Cardiac septum (tissue), 1 donor: ENCODE measurements around the gene TOPBP1. TPM values are rescaled to one million over a fixed set of nuclear protein-coding genes. Genes with fewer than 3 reads are reported as not detected.

ENCODE experiments used
- DNase-seq: peaks from one replicate; pipeline ENCODE4 v3.0.0-alpha.2; 2020; ENCODE audit warnings: low spot score
- intact Hi-C: fragments of 100-400 bp; cut with DNase I; formaldehyde crosslinking; loops from one replicate; pipeline ENCODE4 v1.14.0; 2022
- total RNA-seq: library from RNA; stranded (reverse); fragmentation: NEBNext Ultra II Directional; extraction: Animal tissue kit (Norgen Biotek cat#: 25700); gene quantifications from one replicate; pipeline ENCODE4 v1.2.1, GENCODE V29; 2021
- donor health status: DM: no; HTN: no; CAD: no.

The TOPBP1 gene
- total RNA-seq, 1 donor from 2014 or later = 11.0 TPM

DNA sequence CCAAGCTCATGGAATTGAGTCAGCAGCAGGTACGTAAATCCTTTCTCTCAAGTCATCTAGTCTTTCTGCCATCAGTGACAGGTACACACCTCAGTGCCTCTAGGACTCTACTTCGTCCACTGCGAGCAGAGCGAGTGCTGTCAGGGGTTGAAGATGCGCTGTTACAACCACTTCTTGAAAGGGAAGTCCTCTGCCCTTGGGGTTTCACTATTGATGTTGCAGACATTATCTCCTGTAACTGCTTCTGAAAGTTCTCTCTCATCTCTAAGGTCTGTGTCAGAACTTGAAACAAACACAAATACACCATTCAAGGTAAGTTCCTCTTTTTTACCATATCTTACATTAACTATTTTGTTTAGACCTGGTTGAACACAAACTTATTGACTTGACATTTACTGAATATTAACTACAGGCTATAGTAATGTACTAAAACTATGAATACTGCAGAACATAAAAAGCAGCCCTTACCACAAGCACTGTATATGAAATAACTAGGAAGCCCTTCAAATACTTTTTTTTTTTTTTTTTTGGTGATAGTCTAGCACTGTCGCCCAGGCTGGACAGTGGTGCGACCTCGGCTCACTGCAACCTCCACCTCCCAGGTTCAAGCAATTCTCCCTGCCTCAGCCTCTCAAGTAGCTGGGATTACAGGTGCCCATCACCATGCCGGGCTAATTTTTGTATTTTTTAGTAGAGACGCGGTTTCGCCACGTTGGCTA is 41.5 kb downstream of the TOPBP1 start:
- intact Hi-C loops = no loop called here
- no peak for DNase-seq

DNA sequence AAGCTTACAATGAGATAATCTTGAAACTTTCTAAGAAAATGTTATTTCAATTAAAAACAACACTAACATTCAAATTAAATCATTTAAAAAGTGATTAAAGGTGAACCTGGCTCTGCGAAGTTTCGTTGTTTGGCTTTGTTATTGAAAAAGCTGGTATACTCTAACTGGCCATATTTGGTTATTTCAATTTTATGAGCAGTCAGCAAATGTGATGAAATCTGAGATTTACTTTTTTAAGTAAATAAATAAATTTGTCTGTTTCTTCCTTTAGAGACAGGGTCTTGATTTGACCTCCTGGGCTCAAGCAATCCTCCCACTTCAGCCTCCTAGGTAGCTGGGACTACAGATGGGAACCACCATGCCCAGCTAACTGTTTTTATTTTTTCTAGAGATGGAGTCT is 50.2 kb downstream of the TOPBP1 start:
- intact Hi-C loops = no loop called here
- no peak for DNase-seq

DNA sequence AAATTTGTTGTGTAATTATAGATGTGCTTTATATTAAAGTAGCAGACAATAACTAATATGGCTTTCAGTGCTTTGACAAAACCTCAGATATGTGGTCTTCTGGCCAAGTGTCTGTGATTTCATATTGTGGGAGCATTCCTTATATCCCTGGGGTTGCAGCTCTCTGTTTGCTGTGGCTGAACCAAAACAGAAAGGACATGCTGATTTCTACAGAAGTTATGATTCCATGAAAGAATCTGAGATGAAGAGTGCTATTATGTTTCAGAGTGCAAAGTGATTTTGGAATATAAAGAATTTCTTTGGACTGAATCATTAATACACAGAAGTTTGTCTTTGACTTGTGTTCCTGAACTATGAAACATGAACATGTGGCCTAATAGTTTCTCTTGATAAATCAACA is 51.7 kb downstream of the TOPBP1 start:
- intact Hi-C loops = no loop called here
- no peak for DNase-seq

DNA sequence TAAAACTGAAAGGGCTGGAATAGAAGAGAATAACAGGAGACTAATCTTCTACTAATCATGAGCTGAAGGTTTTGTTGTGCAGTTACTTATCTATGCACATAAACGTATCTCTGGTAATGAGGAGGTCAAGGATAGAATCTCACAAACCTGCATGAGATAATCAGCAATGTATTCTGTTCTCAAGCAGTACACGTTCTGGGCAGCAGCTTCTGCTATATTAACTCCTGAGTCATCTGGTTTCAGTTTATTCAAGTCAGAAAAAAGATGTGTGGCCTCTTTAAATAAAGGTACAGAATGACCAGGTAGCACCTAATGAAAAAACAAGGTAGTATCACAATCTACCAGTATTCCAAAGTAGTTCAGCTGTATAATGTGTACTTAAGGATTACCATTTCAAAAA is 53.4 kb downstream of the TOPBP1 start:
- intact Hi-C loops = no loop called here
- DNase-seq = no peak

DNA sequence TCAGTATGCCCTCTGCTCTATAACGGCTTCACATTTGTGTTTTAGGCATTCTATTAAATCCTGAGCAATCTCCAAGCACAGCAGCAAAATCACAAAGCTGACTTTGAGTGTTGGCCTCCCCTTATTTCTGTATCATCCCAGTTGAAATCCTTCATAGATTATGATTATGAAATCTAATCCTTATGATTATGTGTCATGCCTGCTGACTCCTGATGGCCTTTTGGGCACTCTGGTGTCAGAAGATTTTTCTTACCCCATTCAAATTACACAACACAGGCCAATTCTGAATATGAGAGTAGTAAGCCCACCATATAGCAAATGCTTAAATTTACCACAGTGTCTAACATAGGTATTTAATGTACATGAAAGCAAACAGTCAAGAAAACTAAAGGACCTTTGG is 53.9 kb downstream of the TOPBP1 start:
- intact Hi-C loops = no loop called here
- no peak for DNase-seq

DNA sequence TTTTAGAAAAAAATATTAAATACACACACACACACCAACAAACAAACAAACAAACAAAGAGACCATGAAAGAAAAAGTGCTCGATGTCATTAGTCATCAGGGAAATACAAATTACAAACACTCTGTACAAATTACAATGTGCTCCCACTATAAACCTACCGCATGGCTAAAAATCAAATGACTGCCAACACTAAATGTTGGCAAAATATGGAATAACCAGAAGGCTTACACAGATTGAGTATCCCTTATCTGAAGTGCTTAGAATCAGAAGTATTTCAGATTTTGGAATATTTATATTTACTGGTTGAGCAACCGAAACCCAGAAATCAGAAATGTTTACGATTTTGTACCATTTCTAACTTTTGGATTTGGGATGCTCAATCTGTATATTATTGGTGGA is 54.8 kb downstream of the TOPBP1 start:
- DNase-seq = no peak
- intact Hi-C loops = no loop called here

DNA sequence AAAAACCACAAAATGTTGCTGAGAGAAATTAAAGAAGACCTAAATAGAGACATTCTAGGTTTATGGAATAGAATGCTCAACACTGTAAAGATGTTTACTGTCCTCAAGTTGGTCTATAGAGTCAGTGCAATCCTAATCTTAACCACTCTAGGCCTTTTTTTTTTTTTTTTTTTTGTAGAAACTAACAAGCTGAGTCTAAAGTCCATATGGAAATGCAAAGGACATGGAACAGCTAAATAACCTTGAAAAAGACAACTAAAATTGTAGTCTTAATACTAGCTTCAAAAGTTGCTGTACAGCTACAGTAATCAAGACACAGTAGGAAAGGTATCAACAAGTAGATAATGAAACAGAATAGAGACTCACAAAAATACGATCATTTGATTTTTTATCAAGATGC is 55.4 kb downstream of the TOPBP1 start:
- intact Hi-C loops = no loop called here

DNA sequence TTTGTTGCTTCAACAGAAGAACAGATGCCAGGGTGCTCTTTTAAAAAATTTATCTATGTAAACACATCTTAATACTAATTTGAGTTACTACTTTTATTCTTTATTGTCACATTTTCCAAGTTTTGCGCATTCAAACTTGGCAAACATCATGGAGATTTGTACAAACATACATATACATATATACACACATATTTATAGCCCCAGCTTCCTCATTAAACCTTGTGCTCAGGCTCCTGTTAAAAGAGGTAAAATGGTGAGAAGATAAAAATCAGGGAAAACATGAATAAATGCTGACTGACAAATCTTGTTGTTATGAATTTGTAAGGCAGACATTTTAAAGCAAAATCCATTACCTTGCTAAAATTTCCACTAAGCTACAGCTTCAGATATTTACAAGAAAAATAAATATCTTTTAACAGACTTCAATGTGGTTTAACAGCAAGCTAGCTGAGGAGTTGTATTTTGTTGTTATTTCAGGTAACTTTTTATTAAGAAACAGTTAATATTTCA is 61.1 kb downstream of the TOPBP1 start:
- intact Hi-C loops = no loop called here

More for the DNA sequence above, 55.4 kb downstream of the TOPBP1 start:
- DNase-seq = no peak

DNA sequence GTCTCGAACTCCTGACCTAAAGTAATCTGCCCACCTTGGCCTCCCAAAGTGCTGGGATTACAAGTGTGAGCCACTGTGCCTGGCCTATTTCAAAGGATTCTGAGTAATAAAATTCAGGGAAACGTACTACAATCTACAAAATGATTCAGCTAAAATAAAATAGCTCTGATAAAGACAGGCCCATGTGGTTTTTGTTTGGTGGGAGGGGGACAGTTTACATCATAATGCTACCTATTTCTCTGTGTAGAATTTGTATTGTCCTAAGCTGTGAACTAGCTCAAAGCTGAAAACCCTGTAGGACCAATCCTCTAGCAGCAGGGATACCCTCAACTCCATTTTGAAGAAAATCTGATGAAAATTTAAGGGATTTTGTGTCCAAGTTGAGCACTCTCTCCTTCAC is 62.5 kb downstream of the TOPBP1 start:
- no peak for DNase-seq

More for the DNA sequence above, 61.1 kb downstream of the TOPBP1 start:
- DNase-seq = no peak

DNA sequence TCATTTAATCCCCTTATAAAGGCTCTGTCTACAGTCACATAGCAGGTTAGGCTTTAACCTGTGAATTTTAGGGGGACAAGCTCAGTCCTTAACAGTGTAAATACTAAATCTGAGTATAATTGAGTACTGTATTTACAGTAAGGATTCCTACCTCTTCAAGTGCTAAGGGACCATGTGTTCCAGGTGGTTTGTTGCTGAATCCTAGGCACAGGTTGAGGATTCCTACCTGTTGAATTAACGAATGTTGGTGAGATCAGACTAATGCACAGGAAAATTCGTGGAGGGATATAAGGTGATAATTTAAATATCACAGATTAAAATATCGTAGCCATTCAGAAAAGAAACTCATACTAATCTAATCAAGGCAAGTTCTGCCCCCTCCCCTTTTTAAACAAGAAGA is 63.3 kb downstream of the TOPBP1 start:
- intact Hi-C loops = no loop called here
- no peak for DNase-seq

More for the DNA sequence above, 62.5 kb downstream of the TOPBP1 start:
- intact Hi-C loops = no loop called here

DNA sequence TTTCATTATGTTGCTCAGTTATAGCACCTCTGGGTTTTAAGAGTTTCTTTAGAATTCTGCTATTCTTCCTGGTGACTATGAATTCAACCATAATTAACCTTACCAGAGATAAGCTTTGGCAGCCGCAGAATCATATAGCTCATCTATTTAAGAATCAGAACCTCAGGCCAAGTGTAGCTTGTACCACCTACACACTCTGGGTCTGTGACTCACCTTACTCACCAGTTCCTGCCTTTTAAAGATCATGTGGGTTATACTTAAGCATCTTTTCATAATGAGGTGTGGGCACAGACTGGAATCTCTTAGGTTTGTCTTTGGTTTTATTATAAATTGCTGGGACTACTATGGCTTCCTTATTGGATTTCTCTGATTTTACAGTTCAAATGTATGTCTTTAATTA is 66.4 kb downstream of the TOPBP1 start:
- DNase-seq = no peak
- intact Hi-C loops = no loop called here

DNA sequence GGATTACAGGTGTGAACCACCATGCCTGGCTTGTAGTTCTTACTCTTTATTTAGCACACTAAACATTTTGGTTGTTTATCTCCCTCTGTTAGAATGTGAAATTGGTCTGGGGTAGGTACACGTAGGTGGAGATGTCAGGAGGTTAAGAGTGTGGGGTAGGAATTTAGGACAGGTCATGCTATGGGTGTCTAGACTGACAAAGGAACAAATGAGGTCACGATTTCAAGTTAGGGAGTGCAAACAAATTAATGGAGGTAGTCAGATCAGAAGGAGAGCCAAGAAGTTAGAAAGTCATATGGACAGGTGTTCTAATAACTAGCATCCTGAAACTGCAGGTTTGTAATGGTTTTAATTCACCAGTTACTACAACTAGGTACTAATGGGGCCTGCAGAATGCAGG is 68.5 kb downstream of the TOPBP1 start:
- intact Hi-C loops = no loop called here
- no peak for DNase-seq

DNA sequence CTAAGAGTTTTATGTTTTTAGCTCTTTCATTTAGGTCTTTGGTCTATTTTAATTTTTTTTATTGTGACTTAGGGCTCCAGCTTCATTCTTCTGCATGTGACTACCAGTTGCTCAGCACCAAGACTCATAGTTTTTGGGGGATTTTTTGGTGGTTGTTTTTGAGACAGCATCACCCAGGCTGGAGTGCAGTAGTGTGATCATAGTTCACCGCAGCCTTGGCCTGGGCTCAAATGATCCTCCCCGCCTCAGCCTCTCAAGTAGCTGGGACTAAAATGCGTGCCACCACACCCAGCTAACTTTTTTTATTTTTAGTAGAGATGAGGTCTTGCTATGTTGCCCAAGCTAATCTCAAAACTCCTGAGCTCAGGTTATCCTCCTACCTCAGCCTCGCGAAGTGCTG is 68.9 kb downstream of the TOPBP1 start:
- intact Hi-C loops = no loop called here
- DNase-seq = no peak

DNA sequence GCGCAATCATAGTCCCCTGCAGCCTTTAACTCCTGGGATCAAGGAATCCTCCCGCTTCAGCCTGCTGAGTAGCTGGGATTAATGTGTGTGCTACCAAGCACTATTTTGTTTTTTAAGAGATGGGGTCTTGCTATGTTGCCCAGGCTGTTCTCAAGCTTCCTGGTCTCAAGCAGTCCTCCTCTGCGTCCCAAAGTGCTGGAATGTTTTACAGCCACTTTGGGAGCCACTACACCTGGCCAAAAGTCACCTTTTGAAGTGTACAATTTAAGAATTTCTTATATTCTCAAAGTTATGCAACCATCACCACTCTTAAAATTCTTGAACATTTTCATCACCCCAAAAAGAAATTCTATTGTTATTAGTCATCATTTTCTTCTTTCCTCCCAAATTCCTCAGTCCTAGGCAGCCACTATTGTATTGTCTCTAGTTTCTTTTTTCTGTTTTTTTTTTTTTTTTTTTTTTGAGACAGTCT is 70.4 kb downstream of the TOPBP1 start:
- no peak for DNase-seq
- intact Hi-C loops = no loop called here

DNA sequence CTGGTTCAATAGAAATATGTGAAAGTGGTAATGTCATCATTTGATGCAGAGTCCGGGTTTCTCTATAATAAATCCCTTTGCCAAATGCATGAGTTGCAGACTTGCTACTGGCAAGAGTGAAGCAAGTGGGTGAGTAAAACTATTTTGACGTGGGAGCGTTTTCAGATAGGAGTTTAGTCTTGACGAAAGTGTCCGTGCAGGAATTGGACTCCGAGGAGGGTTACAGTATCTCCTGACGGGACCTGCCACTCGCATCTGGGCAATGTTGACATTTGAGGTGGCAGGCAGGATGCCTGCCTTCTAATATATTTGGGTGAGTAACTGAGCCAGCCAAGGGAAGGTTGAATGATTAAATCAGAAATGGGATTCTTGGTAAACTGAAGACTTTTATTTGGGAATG is 72.2 kb downstream of the TOPBP1 start:
- intact Hi-C loops = no loop called here
- no peak for DNase-seq

DNA sequence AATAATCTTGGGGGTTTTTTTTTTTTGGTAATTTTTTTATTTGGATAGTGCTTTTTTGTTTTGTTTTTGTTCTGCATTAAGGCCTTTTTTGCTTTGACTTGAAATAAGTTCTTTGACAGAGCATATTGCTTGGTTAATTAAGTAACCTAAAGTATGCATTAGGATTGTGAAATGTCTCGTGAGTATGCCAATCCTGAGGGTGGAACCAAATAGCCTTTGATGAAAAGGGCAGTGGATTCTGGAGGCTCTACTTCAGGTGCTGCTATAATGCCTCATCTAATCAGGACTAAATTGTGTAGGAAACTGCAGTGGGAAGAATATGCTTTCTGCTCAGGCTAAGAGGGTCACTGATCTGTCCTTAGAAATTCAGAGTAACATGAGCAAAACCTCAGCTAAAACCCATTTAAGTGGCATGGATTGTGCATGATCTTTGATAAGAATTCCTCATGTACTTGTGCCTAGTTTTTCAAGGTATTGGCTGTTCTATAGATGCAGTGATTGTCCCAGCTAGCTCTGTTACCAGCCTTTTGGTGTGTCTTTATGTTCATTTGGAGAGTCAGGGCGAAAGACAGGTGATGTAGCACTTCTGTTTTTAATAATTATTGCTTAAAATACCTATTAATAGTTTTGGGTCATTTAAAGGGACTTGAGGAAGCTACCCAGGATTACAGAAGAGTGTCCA is 72.8 kb downstream of the TOPBP1 start:
- no peak for DNase-seq
- intact Hi-C loops = no loop called here

DNA sequence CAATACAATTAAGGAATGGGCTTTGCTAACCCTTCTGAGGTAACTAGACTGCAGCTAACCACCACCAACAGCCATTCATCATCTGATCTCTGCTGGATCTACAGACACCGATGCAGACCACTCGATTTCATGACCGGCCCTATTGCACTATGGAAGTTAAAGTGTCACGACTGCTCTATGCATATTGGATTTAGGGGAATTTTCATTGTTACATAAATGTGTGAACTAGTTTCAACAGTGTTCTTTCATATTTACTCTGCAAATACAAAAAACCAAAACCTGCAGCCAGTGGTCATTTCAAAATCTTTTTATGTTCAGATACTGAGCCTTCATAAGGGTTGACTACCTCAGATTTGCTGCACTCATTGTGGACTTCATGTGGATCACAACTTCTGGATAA is 73.7 kb downstream of the TOPBP1 start:
- intact Hi-C loops = no loop called here

DNA sequence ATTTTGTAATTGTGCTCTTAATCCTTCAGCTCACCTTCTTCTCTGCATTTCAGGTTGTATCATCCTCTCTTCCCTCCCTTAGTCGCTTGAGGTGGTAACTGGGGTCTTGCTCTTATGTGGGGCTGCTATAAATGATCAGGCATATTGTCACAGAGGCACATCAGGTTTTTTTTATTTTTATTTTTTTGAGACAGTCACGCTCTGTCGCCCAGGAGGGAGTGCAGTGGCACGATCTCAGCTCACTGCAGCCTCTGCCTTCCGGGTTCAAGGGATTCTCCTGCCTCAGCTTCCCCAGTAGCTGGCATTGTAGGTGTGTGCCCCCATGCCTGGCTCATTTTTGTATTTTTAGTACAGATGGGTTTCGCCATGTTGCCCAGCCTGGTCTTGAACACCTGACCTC is 78.3 kb downstream of the TOPBP1 start:
- DNase-seq = no peak
- intact Hi-C loops = no loop called here

More for the DNA sequence above, 73.7 kb downstream of the TOPBP1 start:
- DNase-seq = no peak

DNA sequence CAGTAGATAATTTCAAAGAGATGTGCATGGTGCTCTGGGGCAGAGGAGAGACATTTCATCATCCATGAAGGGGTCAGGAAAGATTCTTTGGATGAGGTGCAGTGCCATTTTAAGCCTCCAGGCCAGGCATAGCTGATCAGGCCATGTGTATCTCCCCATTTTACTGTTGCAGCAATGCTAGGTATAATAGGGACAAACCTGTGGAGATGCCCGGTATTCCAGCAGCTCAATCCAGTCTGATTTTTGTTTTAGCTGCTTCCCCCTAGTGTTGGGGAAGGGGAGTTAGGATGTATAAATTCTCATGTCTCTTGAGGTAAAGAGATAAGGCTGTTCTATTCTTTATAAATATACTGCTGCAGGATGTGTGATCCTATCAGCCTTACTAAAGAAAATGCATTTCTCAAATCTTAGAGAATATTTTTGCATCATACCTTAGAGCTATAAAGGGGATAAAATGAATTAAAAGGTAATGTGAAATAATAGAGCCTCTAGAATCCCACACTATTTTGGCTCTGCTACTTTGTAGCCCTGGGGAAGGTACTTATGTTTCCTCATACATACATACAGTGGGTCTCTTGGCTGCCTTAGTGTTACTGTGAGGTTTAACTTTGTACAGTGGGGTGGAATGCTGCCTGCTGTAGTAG is 83.1 kb downstream of the TOPBP1 start:
- intact Hi-C loops = loop anchor here (5.0 kb wide), 1 partner anchor 91 kb away; no protein-coding TSS in a partner anchor
- no peak for DNase-seq

DNA sequence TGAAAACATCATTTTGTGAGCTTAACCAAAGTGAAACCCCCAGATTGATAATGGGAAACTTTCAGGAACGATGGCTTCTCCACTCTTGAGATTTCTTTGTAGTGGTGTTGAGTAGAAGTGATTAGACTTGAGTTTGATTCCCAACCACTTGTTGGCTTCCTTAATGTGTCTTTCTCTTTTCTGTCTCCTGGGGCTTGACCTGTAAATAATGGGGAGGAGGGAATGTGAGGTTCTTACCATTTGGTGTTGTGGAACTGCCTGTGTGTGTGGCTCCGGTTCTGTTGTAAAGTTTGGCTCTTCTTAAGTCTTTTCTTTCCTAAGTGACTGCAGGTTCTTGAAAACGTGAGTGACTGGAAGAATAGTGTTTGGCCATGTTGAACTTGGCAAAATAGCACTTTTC is 85.6 kb downstream of the TOPBP1 start:
- no peak for DNase-seq
- intact Hi-C loops = loop anchor here (5.0 kb wide), 1 partner anchor 89 kb away; no protein-coding TSS in a partner anchor
